Measurements from ENCODE around the gene SMPD2. TPM values are rescaled to one million over a fixed set of nuclear protein-coding genes. Genes with fewer than 3 reads are reported as not detected.

The SMPD2 gene
- polyA plus RNA-seq, 2 donors: 22.9 to 25.5 TPM

DNA sequence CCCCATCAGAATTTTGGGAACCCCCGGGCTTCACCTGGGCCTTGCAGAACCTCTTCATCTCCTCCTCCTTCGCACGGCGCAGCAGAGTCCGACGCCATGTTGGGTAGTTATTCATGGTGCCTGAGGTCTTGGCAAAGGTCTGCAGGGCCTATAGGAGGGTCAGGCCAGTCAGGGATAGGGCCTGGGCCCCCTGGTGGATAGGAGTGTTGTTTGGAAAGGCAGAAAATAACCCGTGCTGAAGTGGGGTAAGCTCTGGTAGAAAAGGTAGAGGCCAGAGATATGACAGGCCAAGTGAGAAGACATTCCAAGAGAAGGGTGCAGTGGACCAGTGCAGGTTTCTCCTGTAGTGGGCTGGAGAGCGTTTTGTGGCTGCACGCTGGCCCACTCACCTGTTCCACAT, 4.9 kb downstream of the SMPD2 start:
- H3K36me3 ChIP-seq (ENCODE audit: control insufficient read depth in 2 of 2, insufficient read depth in 2 of 2, low read length in 1 of 2): peaks cover 11 to 35% of the 10 kb centered on the region in 2 donors
- no peaks in the 10 kb centered on the region for H3K9me3 ChIP-seq (ENCODE audit: control insufficient read depth in 2 of 2, insufficient read depth in 1 of 2, low read depth in 1 of 2, low read length in 1 of 2)
- WGBS, 2 donors: 90% methylated on average over 9 of the region's 9 CpGs
- no peak overlapping the region for H3K27ac ChIP-seq (ENCODE audit: low read depth in 2 of 2, low read length in 1 of 2)
- no peaks in the 10 kb centered on the region for H3K27me3 ChIP-seq (ENCODE audit: control insufficient read depth in 1 of 2, insufficient read depth in 2 of 2, low read length in 2 of 2)
- H3K4me1 ChIP-seq (ENCODE audit: control insufficient read depth in 2 of 2, insufficient read depth in 2 of 2, low read length in 1 of 2): peaks cover 8 to 27% of the 10 kb centered on the region in 2 donors
- no peak overlapping the region for H3K4me3 ChIP-seq (ENCODE audit: low read depth in 1 of 2, low read length in 2 of 2)

DNA sequence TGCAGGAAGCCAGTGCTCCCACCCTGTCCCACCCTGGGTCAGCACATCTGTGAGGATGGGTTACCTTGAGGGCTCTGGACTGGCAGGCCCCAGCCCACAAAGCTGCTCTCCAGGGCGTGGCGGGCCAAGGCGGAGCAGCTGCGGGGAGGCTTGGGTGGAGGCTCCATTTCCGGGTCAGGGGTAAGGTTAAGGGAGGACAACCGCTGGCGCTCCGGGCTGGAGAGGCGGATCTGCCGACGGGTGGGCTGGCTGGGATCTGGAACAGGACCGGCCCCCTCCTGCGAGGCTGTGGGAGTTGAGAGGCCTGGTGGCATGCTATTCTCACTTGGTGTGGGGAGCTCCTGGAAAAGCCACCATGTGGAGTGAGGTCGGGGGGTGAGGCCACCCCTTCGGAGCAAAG, 5.5 kb downstream of the SMPD2 start:
- Histone ChIP-seq H3K9me3 (ENCODE audit: control insufficient read depth in 2 of 2, insufficient read depth in 1 of 2, low read depth in 1 of 2, low read length in 1 of 2) (no peaks in the 10 kb centered on the region), H3K4me3 (ENCODE audit: low read depth in 1 of 2, low read length in 2 of 2) (no peak overlapping the region), H3K27ac (ENCODE audit: low read depth in 2 of 2, low read length in 1 of 2) (no peak overlapping the region), H3K36me3 (ENCODE audit: control insufficient read depth in 2 of 2, insufficient read depth in 2 of 2, low read length in 1 of 2) (peaks cover 11 to 35% of the 10 kb centered on the region in 2 donors), H3K4me1 (ENCODE audit: control insufficient read depth in 2 of 2, insufficient read depth in 2 of 2, low read length in 1 of 2) (peaks cover 8 to 27% of the 10 kb centered on the region in 2 donors), H3K27me3 (ENCODE audit: control insufficient read depth in 1 of 2, insufficient read depth in 2 of 2, low read length in 2 of 2) (no peaks in the 10 kb centered on the region)
- WGBS, 2 donors: 82 to 88% methylated on average over 15 of the region's 15 CpGs

DNA sequence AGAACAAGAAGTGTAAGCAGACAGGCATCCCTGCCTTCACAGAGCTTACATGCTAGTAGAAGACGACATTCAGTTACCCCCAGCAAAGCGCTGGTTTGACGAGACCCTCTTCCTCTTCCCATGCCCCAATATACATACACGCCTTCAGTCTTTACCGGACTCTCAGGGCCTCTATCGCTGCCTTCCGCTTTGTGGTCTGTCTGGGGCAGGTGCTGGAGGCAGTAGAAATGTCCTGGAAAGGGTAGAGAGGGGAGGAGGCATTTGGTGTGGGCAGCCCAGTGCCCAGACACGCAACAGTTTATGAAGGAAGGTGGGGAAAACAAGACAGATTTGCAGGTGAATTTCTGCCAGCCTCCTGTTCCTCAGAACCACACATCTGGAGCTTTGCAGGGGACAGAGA, 6.0 kb downstream of the SMPD2 start:
- H3K27ac ChIP-seq (ENCODE audit: low read depth in 2 of 2, low read length in 1 of 2): no peak overlapping the region
- whole genome bisulfite sequencing, 2 donors: 76 to 91% methylated on average over 8 of the region's 8 CpGs
- peaks cover 11 to 35% of the 10 kb centered on the region in 2 donors for H3K36me3 ChIP-seq (ENCODE audit: control insufficient read depth in 2 of 2, insufficient read depth in 2 of 2, low read length in 1 of 2)
- H3K27me3 ChIP-seq (ENCODE audit: control insufficient read depth in 1 of 2, insufficient read depth in 2 of 2, low read length in 2 of 2): no peaks in the 10 kb centered on the region
- no peaks in the 10 kb centered on the region for H3K9me3 ChIP-seq (ENCODE audit: control insufficient read depth in 2 of 2, insufficient read depth in 1 of 2, low read depth in 1 of 2, low read length in 1 of 2)
- H3K4me1 ChIP-seq (ENCODE audit: control insufficient read depth in 2 of 2, insufficient read depth in 2 of 2, low read length in 1 of 2): peaks cover 8 to 23% of the 10 kb centered on the region in 2 donors
- H3K4me3 ChIP-seq (ENCODE audit: low read depth in 1 of 2, low read length in 2 of 2): no peak overlapping the region

DNA sequence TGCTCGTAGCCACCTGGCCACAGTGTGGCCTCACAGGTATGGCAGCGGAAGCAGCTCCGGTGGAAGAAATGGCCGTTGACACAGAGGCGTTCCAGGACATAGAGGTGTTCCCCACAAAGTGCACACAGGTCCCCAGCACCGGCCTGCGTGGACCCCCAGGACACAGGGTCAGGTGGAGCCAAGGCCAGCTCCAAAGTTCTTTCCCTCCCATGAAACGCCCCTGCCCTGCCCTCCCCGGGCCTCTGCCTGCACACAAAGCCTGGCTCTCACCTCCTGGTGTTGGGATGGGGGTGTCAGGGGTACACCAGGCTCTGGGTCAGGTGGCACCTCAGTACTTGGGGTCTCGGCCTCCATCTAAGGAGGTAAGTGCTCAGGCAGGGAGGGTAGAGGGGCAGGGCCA, 6.6 kb downstream of the SMPD2 start:
- 87 to 94% methylated on average over 10 of the region's 10 CpGs for WGBS, 2 donors
- Histone ChIP-seq H3K27me3 (ENCODE audit: control insufficient read depth in 1 of 2, insufficient read depth in 2 of 2, low read length in 2 of 2) (no peaks in the 10 kb centered on the region), H3K4me3 (ENCODE audit: low read depth in 1 of 2, low read length in 2 of 2) (no peak overlapping the region), H3K9me3 (ENCODE audit: control insufficient read depth in 2 of 2, insufficient read depth in 1 of 2, low read depth in 1 of 2, low read length in 1 of 2) (no peaks in the 10 kb centered on the region), H3K27ac (ENCODE audit: low read depth in 2 of 2, low read length in 1 of 2) (no peak overlapping the region), H3K36me3 (ENCODE audit: control insufficient read depth in 2 of 2, insufficient read depth in 2 of 2, low read length in 1 of 2) (peaks cover 11 to 35% of the 10 kb centered on the region in 2 donors), H3K4me1 (ENCODE audit: control insufficient read depth in 2 of 2, insufficient read depth in 2 of 2, low read length in 1 of 2) (peaks cover 6 to 20% of the 10 kb centered on the region in 2 donors)

DNA sequence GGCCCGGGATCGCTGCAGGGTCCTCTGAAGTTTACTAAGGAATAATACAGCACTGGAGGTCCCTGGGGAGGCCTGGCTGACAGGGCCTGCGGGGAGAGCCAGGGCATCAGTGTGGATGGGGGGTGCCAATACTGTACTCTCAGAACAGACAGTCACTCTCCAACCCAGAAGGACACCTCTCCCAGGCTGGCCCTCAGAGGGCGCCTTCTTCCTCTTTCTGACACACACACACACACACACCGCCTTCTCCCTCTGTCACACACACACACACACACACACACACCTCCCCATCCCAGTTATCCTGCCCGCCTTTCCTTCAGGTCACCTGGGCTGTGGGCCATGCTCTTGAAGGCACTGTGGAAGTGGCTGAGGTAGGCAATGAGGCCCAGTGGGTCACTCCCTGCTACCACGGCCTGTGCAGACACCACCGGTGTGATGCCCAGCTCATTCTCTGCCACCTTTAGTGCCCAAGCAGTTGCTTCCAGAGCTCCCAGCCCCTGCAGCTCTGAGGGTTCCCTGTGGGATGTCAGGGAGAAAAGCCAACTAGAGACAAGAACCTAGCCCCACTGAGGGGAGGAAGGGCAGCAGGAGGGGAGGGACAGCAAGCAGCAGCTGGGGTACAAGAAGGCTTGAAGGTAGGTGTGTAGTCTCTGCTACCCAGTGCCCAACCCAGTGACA, 7.5 kb downstream of the SMPD2 start:
- peaks cover 2 to 13% of the 10 kb centered on the region in 2 donors for H3K4me1 ChIP-seq (ENCODE audit: control insufficient read depth in 2 of 2, insufficient read depth in 2 of 2, low read length in 1 of 2)
- H3K9me3 ChIP-seq (ENCODE audit: control insufficient read depth in 2 of 2, insufficient read depth in 1 of 2, low read depth in 1 of 2, low read length in 1 of 2): no peaks in the 10 kb centered on the region
- H3K4me3 ChIP-seq (ENCODE audit: low read depth in 1 of 2, low read length in 2 of 2): no peak overlapping the region
- 77 to 81% methylated on average over 8 of the region's 8 CpGs for WGBS, 2 donors
- H3K27me3 ChIP-seq (ENCODE audit: control insufficient read depth in 1 of 2, insufficient read depth in 2 of 2, low read length in 2 of 2): no peaks in the 10 kb centered on the region
- H3K36me3 ChIP-seq (ENCODE audit: control insufficient read depth in 2 of 2, insufficient read depth in 2 of 2, low read length in 1 of 2): peaks cover 11 to 26% of the 10 kb centered on the region in 2 donors
- no peak overlapping the region for H3K27ac ChIP-seq (ENCODE audit: low read depth in 2 of 2, low read length in 1 of 2)

DNA sequence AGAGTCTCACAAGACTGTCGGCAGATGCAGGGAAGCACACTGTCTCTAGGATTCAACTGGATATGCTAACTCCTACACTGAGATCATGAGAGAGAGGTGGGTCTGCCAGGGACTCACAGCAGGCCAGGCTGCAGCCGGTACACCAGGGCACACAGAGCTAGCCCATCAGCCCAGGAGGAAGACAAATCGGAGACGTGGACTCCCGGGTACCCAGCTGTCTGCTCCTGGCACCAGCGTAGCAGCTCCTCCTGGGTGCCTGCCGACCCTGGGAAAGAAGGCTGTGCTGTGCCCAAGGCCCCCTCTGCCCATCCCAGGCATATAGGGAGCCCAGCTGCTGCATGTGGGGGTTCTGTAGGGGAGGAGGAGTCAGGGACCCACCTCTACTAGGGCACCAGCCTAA, 8.1 kb downstream of the SMPD2 start:
- H3K4me1 ChIP-seq (ENCODE audit: control insufficient read depth in 2 of 2, insufficient read depth in 2 of 2, low read length in 1 of 2): peaks cover 6 to 14% of the 10 kb centered on the region in 2 donors
- WGBS, 2 donors: 60 to 62% methylated on average over 7 of the region's 7 CpGs
- H3K36me3 ChIP-seq (ENCODE audit: control insufficient read depth in 2 of 2, insufficient read depth in 2 of 2, low read length in 1 of 2): peaks cover 11 to 22% of the 10 kb centered on the region in 2 donors
- H3K9me3 ChIP-seq (ENCODE audit: control insufficient read depth in 2 of 2, insufficient read depth in 1 of 2, low read depth in 1 of 2, low read length in 1 of 2): peaks cover 0 to 2% of the 10 kb centered on the region in 2 donors
- no peaks in the 10 kb centered on the region for H3K27me3 ChIP-seq (ENCODE audit: control insufficient read depth in 1 of 2, insufficient read depth in 2 of 2, low read length in 2 of 2)
- no peak overlapping the region for H3K4me3 ChIP-seq (ENCODE audit: low read depth in 1 of 2, low read length in 2 of 2)
- H3K27ac ChIP-seq (ENCODE audit: low read depth in 2 of 2, low read length in 1 of 2): no peak overlapping the region

DNA sequence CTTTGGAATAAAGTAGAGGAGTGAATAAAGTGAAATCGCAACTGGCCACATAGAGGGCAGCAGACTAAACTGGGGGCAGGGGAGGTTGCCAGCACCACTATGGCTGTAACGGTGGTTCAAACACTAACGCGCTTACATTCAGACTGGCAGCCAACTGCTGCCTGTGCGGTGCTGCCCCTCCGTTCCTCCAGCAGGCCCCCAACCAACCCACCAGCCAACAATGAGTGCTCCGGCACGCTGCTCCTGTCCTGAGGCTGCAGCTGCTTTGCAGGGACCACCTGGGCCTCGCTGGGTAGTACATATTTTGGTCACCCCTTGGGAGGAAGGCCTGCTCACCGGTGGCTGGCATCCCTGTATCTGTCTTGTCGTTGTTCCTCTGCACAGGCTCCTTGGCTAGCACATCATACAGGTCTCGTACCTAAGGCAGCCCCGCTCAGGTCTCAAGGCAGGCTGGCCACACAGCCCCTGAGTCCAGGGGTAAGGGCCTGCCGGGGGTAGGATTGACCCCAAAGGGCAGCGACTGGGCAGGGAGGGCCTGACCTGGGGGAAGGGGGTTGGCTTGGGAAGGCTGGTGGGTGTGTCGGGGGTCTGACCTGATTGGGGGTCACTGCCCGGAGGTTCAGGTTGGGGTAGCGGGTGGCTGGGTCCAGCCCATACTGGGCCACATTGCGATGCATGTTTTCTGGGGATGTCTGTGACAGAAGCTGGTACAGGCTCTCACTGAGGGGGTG, 8.7 kb downstream of the SMPD2 start:
- Histone ChIP-seq H3K4me1 (ENCODE audit: control insufficient read depth in 2 of 2, insufficient read depth in 2 of 2, low read length in 1 of 2) (peaks cover 10 to 14% of the 10 kb centered on the region in 2 donors), H3K9me3 (ENCODE audit: control insufficient read depth in 2 of 2, insufficient read depth in 1 of 2, low read depth in 1 of 2, low read length in 1 of 2) (peaks cover 0 to 2% of the 10 kb centered on the region in 2 donors), H3K27me3 (ENCODE audit: control insufficient read depth in 1 of 2, insufficient read depth in 2 of 2, low read length in 2 of 2) (no peaks in the 10 kb centered on the region), H3K4me3 (ENCODE audit: low read depth in 1 of 2, low read length in 2 of 2) (no peak overlapping the region), H3K27ac (ENCODE audit: low read depth in 2 of 2, low read length in 1 of 2) (no peak overlapping the region), H3K36me3 (ENCODE audit: control insufficient read depth in 2 of 2, insufficient read depth in 2 of 2, low read length in 1 of 2) (peaks cover 11 to 18% of the 10 kb centered on the region in 2 donors)
- WGBS, 2 donors: 77 to 83% methylated on average over 18 to 19 of the region's 19 CpGs

DNA sequence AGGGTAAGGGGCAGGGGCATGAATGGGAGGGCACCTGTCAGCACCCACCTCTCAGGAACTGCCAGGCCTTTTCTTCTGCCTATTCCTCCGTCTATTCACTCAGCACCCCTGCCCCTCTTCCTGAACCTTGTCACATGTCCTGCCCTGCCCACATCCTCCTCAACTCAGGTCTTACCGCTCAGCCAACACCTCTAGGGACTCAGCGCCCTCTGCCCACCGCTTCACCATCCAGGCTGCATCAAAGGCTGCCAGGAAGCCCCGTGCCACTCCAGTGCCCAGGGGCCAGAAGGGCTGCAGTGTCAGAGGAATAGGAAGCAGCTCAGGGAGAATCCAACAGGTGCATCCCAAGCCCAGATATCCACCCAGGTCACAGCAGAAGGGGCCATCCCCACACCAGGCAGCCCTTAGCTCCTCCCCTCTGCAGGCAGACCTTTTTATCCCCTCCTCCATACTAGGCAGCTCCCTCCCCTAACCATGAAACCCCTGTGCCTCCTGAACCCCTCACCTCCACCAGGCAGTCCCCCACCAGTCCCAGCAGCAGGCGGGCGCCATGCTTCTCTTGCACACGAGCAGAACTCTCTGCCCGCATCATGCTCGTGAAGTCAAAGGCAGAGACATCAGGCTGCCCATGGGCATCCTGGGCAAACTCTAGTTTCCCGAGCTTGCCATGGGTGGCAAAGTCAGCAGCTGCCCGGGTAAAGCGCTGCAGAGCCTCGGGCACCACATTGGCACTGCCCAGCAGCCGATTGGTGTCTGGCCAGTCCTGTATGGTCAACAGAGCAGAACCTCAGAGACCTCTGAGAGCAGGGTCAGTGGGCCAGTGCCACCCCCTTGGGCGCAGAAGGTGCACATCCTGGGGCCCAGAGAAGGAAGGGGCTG, 9.5 kb downstream of the SMPD2 start:
- 77% methylated on average over 16 of the region's 16 CpGs for WGBS, 2 donors
- Histone ChIP-seq H3K36me3 (ENCODE audit: control insufficient read depth in 2 of 2, insufficient read depth in 2 of 2, low read length in 1 of 2) (peaks cover 10 to 16% of the 10 kb centered on the region in 2 donors), H3K9me3 (ENCODE audit: control insufficient read depth in 2 of 2, insufficient read depth in 1 of 2, low read depth in 1 of 2, low read length in 1 of 2) (peaks cover 0 to 2% of the 10 kb centered on the region in 2 donors), H3K27ac (ENCODE audit: low read depth in 2 of 2, low read length in 1 of 2) (no peak overlapping the region), H3K4me1 (ENCODE audit: control insufficient read depth in 2 of 2, insufficient read depth in 2 of 2, low read length in 1 of 2) (peaks cover 10 to 16% of the 10 kb centered on the region in 2 donors), H3K4me3 (ENCODE audit: low read depth in 1 of 2, low read length in 2 of 2) (no peak overlapping the region), H3K27me3 (ENCODE audit: control insufficient read depth in 1 of 2, insufficient read depth in 2 of 2, low read length in 2 of 2) (no peaks in the 10 kb centered on the region)

DNA sequence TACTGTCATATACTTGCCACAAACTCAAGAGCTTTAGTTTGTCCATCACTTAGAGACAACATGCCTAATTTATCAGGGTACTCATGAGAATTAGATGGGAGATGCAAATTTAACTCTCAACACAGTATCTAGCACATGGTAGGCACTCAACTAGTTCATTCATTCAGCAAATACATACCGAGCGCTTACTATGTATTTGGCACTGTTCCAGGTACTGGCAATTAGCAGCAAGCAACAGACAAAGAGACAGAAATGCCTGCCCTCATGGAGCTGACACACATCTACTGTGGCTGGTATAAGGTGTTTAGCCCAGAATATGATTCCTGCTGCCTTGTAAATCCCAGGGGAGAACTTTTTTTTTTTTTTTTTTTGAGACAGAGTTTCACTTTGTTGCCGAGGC, 10.3 kb downstream of the SMPD2 start:
- 69% methylated on average over 3 of the region's 3 CpGs for WGBS, 2 donors
- H3K27ac ChIP-seq (ENCODE audit: low read depth in 2 of 2, low read length in 1 of 2): no peak overlapping the region
- H3K9me3 ChIP-seq (ENCODE audit: control insufficient read depth in 2 of 2, insufficient read depth in 1 of 2, low read depth in 1 of 2, low read length in 1 of 2): peaks cover 0 to 2% of the 10 kb centered on the region in 2 donors
- peaks cover 10 to 17% of the 10 kb centered on the region in 2 donors for H3K4me1 ChIP-seq (ENCODE audit: control insufficient read depth in 2 of 2, insufficient read depth in 2 of 2, low read length in 1 of 2)
- no peak overlapping the region for H3K4me3 ChIP-seq (ENCODE audit: low read depth in 1 of 2, low read length in 2 of 2)
- peaks cover 3 to 9% of the 10 kb centered on the region in 2 donors for H3K36me3 ChIP-seq (ENCODE audit: control insufficient read depth in 2 of 2, insufficient read depth in 2 of 2, low read length in 1 of 2)
- no peaks in the 10 kb centered on the region for H3K27me3 ChIP-seq (ENCODE audit: control insufficient read depth in 1 of 2, insufficient read depth in 2 of 2, low read length in 2 of 2)

All from esophagus (tissue), 2 donors.